Activated effector memory CD4-positive, alpha-beta T cell treated with anti-CD3 and anti-CD28 coated beads, Interleukin-2, amount 50 U/mL, for 16 hours (primary cell): ENCODE data around the gene STPG4.
"Not testable (repeated sequence)": the region's sequence is repeated elsewhere in the genome, so short reads cannot be mapped to it uniquely, and the experiment has no call there.

ENCODE experiments used
- DNase-seq: peaks from one replicate; pipeline ENCODE4 v3.0.0-alpha.2; 2020

The STPG4 gene

DNA sequence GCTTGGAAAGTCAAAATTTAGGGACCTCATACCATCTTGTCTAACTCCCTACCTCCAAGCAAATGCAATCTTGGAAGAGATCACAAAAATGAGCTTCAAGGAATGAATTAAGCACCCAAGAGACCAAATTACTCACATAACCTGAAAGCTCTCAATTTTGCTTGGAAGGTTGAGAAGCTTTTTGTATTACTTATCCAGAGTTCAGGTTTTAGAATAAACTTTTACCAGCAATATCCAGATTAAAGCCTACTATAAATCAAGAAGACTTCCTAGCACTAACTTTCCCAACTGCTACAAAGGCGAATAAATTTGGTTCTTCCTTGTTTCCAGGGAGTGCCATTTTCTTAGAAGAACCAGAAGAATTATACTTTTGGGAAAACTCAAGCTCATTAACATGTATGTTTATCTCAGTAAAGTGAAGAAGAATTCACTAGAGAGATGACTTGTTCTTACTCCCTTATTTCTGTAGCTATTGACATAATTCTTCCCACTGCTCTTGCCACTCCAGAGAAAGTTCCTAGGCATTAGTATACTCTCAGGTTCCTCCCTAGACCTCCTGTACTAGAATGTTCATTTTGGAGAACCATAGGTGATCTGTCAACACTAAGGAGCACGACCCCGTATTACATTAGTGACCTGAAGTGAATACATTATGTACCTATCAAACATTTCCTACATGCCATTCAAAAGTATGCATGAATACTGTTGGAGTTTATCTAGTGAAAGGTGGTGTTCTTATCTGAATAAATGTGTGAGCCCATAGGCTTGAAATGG lies 18.0 kb upstream of the STPG4 start:
- DNase-seq, result no peak

DNA sequence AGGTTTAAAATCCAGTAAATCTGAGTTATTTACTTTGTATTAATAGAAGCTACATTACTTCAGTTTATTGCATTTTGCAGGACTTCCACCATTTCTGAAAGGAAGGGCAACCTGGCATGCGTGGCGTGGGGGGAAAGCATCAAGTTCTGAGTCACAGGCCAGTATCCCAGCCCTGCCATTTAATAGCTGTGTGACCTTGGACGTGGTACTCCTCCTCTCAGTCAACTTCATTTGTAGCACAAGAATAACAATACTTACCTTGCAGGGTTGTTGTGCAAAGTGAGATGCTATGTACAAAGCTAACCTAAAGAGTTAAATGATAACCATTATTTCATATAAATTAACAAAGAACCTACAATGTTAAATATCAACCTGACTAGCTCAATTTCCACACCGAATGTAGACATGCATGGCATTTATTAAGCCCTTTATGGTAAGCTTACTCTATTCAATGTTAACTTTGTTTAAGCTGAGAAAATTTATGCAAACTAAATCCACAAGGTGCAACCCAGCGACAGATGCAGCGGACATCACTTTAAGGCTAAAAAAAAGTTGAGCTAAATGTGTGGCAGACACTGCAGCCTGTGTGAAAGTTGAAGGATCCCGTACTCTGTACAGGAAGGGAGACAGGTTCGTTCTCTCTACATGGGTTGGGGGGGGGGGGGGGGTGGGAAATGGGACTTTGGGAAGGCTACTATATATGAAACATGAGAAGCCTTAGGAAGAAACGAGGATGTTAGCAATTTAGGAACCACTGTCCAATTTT lies 17.2 kb upstream of the STPG4 start:
- no peak for DNase-seq

DNA sequence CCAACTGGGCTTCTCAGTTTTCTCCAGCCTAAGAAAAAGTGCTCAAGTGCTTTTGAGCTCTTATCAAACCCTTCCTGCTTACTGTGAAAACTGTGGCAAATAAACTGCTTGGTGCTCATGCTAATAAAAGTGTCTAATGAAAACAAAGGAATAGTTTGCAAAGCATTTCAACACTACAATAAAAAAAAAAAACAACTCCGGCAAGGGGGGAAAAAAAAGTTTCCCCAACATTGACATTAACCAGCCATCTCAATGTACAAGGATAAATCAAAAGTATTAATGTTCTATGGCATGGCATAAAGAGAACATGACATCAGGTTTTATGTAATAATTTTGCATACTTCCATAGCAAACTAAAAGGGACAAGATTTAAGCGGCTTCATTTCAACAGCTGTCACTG lies 14.7 kb upstream of the STPG4 start:
- no peak for DNase-seq

GRCh38 chr2:47168895-47169294 lies 13.8 kb upstream of the STPG4 start:
- not testable (repeated sequence) for DNase-seq

DNA sequence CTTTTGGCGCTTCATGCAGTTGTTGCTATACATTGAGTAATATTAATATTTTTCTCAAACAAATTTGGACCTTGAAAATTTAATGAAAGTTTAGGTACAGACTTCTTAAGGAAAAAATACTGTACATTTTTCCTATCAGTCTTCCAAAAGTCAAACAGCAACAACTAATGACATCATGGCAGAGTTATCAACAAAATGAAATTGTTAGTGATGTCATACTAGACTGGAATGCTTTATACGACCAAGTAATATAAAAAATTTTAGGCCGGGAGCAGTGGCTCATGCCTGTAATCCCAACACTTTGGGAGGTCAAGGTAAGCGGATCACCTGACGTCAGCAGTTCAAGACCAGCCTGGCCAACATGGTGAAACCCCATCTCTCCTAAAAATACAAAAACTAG lies 12.0 kb upstream of the STPG4 start:
- DNase-seq, result no peak

DNA sequence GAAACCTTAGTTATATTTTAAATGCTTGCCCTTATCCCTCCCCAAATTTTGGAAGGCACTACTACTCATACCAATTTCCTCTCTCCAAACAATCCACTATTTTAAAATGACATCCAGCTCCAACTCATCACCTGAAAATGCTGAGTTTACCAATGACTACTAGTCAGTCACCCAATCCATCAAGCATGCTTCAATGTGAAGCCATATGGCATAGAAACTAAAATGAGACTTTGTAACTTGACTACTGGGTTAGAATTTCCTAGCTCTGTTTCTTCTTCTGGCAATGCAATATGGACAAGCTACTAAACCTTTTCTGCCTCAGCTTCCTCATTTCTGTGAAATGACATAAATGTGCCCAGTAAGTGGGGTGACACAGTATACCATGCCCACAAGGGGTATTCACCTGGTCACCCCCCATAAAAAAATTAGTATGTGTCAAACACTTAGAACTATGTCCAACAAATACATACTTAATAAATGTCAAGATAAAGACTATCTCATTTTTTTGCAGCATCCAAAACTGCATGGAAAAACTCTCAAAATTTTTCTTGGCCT lies 10.0 kb upstream of the STPG4 start:
- DNase-seq, result no peak

DNA sequence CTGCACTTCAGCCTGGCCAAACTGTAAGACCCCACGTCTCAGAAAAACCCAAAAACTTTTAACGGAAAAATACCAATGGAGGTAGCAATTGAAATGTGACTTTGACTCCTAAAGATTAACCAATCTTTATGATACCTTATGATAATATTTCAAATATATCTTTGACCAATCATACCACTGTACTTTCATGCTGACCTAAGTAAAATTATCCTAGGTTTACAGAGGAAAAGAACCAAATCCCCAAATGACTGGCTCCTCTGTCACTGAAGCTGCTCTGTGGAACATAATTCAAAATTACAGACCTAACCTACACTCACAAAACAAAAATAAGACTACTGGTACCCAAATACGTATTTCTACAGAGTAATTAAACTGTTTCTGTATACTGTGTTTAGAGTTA lies 7.7 kb upstream of the STPG4 start:
- no peak for DNase-seq

DNA sequence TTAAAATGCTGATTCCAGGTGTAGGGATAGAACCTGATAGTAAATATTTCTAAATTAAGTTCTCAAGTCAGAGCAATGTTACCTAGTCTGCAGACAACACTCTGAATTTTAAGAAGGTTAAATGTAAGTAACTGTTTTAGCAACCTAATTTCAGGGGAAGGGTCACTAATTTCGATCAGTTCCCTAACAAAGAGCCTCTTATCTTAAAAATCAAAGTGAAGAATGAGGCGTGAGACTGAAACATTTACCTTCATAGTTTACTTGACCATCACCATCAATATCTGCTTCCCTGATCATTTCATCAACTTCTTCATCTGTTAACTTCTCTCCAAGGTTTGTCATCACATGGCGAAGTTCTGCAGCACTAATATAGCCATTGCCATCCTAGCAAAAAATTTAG lies 6.4 kb upstream of the STPG4 start:
- no peak for DNase-seq

DNA sequence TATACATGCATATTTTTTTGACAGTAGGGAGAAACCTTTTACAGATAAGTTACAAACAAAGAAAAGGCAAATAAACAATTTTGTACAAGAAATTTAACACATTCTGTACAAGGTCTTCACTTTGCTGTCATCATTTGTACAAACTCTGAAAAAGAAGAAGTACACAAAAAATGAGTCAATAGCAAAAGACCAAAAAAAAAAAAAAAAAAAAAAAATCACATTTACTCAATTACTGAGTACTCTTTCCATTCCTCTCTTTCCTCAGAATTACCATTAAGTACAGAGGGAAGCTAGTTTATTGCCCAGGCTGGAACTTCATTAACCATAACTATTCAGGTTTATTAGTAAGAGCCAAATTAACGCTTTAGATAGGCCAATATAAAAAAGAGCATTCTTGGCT lies 5.6 kb upstream of the STPG4 start:
- no peak for DNase-seq

DNA sequence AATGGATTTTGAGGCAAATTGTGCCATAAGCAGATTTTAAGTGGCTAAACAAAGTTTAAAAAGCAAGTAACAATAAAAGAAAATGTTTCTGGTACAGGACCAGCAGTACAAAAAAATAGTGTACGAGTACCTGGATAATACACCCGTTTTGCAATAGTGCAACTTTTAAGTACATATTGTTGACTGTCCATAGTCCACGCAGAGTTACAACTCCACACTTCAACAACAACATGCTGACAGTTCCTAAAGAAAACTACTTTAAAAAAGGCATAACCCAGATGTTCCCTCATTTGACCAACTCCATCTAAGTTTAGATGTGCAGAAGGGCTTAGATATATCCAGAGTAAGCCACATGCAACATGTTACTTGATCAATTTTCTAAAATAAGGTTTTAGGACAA lies 5.1 kb upstream of the STPG4 start:
- no peak for DNase-seq

- no peak for DNase-seq
These were observed 4.5 kb upstream of the STPG4 start for GRCh38 chr2:47159627-47160026.

- no peak for DNase-seq
These were observed 3.5 kb upstream of the STPG4 start for GRCh38 chr2:47158576-47158975.

DNA sequence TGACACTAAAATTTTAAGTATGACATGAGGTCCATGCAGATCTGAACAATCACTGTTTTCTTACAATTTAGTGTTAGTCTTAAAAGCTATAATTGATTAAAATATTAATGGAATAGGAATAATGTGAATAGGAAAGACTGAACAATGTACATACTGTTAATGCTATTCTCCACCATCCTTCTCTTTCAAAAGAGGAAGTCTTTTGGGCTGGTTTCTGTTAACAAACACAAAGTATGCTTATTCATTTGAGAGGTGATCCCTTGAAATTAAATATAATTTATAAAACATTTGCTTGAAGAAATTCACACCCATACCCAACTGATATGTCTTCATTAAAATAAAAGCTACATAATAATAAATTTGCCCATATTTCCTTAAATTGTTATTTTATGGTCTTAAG lies 2.3 kb downstream of the STPG4 start:
- no peak for DNase-seq

GRCh38 chr2:47150175-47150574 lies 4.9 kb downstream of the STPG4 start:
- no peak for DNase-seq

DNA sequence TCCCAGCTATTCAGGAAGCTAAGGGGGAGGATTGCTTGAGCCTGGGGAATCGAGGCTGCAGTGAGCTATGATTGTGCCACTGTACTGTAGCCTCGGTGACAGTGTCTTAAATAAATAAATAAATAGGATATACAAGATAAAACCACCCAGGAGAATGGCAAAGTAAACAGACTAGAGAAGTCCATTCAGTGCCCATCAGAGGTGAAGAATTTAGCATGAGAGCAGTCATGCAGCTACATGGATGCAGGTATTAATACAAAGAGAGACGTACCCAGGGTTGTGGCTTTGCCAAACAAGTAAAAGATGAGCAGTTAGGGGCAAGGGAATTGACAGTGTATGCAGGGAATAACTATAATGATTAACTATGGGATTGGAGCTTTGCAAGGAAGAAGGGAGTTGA lies 8.1 kb downstream of the STPG4 start:
- no peak for DNase-seq

DNA sequence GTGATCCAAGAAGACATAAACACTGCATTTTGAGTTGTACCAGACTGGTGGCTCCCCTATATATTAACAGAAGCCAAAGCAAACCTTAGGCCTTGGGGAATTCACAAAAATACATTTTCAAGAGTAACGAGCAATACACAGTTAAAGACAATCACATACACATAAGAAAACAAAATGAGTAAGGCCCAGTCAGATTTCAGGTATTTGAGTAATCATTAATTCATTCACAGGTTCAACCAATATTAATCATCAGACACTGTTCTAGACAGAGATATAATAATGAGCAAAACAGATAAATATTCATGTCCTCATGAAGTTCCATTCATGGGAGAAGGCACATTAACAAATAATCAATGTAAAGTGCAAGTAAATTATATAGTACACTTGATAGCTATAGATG lies 9.6 kb downstream of the STPG4 start:
- no peak for DNase-seq

DNA sequence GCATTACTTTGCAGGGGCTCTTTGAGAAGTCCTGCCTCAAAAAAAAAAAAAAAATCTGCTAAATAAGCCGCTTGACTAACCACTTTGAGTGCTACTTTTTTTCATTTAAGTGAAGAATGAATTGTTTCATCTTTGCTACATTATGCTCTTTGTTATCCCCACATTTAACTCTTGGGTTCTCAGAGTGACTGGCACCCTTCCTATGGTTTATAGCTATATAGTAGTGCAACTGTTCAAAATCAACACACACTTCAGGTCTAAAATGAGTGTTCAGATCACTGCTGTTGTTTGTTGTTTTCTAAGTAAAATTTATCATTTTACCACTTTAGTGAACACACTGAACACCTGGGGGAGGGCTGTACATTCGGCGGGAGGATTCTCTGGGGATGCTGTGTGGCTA lies 13.6 kb downstream of the STPG4 start:
- no peak for DNase-seq

GRCh38 chr2:47134386-47135090 lies 20.6 kb downstream of the STPG4 start:
- DNase-seq, result no peak

DNA sequence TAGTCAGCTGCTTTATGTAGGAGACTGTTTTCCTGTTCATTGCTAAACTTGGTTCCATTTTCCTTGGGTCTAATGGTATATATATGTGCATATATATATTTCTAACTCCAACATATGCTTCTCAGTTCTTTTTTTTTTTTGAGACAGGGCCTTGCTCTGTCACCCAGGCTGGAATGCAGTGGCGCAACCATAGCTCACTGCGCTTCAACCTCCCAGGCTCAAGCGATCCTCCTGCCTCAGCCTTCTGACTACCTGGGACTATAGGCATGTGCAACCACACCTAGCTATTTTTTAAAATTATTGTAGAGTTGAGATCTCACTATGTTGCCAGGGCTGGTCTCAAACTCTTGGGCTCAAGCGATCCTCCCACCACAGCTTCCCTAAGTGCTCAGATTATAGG lies 22.1 kb downstream of the STPG4 start:
- no peak for DNase-seq

- DNase-seq, result no peak
These were observed 25.9 kb downstream of the STPG4 start for GRCh38 chr2:47129191-47129706.

DNA sequence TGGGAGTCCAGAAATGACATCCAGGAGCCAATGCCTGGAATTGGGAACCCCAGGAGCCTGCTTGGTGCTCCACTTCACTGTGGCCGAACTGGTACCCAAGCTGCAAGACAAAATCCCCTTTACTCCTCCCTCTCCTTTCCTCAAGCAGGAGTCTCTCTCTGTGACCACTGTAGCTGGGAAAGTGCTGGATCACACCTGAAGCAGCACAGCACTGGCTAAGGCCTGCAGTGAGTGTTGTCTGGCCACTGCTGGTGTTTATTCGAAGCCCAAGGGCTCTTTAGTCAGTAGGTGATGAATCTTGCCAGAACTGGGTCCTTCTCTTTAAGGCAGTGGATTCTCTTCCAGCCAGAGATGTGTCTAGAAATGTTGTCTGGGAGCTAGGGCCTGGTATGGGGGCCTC lies 26.4 kb downstream of the STPG4 start:
- no peak for DNase-seq

DNA sequence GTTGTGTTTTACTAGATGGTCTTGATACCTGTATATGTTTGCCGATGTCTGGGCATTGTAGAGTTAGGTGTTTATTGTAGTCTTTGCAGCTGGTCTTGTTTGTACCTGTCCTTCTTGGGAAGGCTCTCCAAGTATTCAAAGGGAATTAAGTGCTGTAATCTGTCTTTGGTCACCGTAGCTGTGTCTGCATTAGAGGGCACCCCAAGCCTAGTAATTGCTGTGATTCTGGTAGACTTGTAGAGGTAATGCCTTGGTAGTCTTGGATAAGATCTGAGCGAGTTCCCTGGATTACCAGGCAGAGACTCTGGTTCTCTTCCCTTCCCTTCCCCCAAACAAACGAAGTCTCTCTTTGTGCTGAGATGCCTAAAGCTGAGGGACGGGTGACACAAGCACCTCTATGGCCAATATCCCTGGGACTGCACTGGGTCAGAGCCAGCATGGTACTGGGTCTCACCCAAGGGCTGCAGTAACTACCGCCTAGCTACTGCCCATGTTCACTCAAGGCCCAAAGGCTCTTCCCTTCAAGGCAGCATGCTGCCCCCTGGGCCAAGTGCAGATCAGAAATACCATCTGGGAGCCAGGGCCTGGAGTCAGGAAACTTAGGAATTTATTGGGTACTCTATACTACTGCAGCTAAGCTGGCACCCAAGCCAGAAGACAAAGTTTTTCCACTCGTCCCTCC lies 27.1 kb downstream of the STPG4 start:
- DNase-seq, result no peak

- no peak for DNase-seq
These were observed 28.3 kb downstream of the STPG4 start for GRCh38 chr2:47126783-47127182.
